NCI-H1105 (cell line): Measurements from ENCODE around the gene DACH1.

Experiments used
- DNase-seq: peaks from one replicate; lab custom pipeline; 2025; lab: John Stamatoyannopoulos, UW

The DACH1 gene

DNA sequence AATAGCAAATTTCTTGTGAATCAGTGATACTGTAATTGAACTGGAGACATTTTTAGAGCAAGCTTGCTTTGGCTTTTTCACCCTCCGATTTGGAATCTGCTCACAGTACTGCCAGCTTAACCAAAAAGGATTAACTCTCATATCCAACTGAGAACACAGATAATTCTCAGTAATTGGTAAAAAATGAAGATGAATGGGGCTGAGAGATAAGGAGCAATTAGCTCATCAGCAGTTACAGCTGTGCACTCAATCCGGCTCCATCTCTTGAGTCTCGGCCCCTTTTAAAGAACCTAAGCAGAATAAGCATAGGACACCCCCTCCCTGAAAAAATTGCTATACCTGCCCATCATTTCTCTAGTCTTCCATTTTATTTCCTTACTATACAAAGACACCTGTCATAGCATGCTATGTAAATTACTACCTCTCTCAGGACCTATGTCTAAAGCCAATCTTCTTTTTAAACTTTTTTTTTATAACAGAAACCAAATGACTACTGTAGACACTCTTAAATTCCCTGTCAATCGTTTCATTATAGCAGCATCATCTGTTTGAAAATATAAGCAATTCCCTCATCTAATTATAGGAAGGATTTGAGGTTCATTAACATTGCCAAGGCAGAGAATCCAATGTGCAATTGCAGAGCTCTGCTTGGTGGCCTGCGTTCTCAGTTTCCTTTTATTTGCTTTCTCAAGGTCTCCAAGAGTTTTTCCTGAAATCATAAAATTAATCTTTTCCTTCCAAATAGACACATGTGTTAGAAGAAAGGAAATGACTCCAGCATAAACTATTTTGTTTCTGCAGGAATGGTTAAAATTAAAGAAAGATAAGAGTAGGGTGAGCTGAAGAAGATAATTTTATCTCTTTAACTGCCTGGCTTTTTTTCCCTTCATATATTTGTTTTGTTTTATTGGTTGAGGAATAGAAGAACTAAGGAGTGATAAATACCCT is 242.1 kb downstream of the DACH1 start:
- no peak for DNase-seq

- DNase-seq, result no peak
Observed at GRCh38 chr13:71621174-71622124, 245.6 kb downstream of the DACH1 start.

- no peak for DNase-seq
Observed at GRCh38 chr13:71619096-71619495, 247.9 kb downstream of the DACH1 start.

DNA sequence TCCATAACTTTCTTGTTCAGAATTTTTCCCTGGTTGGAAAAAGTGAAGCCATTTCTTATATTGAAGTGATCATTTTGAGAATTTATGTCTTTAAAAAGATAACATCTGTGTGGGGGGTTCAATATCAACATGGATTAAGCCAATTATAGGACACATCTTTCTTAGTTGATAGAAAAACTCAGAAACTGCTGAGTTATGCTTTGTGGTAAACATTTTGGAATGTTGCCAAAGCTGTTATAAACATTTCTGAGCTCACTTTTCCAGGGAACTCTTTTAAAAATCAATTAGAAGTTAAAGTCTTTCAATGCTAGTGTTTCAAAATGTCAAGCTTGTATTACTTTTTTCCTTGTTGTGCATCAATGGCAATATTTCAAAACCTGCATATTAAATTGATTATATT is 248.8 kb downstream of the DACH1 start:
- DNase-seq, result no peak

GRCh38 chr13:71617265-71617664 is 249.7 kb downstream of the DACH1 start:
- DNase-seq, result no peak

- DNase-seq, result no peak
Observed at GRCh38 chr13:71613066-71613745, 253.8 kb downstream of the DACH1 start.

DNA sequence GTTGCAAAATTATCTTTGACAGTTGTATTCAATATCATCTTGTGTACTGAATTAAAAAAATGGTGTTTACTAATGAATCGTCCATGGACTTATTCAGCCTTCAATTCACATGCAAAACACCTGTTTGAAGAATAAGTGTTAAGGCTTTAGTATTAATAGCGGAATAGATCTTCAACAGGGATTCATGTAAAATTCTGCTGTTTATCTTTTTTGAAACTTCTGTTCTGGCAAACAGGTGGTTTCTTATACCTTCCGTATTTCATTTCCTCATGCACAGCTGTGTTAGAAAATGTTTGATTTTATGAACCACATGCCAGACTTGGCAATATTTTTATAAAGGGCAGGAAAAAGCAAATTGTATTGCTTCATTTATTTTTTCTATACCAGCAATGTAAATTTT is 255.7 kb downstream of the DACH1 start:
- no peak for DNase-seq

DNA sequence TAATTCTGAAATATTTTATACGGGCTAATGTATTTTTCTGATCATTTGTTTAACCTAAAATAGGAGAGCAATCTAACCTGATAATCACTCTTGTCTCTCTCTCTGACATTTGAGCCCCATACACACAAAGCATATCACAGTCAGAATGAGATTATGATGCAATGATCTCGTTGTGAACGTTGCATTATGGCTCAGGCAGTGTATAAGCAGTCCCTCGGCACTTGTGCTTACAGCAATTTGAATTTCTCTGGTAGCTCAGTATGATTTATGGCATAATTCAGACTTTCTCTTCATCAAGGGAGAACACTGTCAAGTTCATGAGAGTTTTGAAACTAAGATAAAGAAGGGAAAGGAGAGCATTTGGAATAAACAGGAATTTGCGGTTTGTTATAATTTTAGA is 256.1 kb downstream of the DACH1 start:
- DNase-seq, result no peak

GRCh38 chr13:71609271-71609670 is 257.7 kb downstream of the DACH1 start:
- no peak for DNase-seq

DNA sequence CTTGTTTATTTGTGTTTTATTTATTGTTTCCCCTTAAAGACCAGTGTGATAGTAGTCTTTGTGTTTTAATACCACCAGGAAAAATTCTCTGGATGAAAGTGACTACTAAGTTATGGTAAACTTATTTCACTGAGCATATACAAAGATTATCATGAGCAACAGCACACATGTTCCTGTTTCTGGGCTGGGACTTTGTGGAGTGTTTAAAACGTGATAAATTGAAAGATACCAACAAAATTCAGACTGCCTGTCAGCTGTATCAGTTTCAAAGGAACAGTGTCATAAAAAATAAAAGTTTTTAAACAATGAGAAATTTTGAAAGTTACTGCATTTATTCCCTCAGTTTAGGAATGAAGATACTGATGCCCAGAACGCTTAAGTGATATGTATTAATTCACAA is 259.4 kb downstream of the DACH1 start:
- no peak for DNase-seq

DNA sequence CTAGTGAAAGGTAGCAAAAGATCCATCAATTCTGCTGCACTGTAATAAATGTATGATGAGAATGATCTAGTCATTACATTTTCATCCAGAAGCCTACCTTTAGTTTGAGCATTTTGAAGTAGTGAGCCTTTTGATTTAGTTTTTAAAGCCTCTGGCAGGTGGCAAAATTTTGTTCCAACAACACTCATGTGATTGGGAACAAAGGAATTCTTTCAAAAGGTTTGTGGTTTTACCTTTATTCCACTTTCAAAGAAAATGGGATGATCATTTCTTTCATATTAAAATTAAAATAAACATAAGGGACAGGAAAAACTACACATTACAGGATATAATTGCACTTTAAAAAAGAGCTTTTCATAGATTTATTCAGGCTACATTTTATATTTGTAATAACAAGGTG is 260.2 kb downstream of the DACH1 start:
- DNase-seq, result no peak

- DNase-seq, result no peak
Observed at GRCh38 chr13:71605744-71606143, 261.3 kb downstream of the DACH1 start.

DNA sequence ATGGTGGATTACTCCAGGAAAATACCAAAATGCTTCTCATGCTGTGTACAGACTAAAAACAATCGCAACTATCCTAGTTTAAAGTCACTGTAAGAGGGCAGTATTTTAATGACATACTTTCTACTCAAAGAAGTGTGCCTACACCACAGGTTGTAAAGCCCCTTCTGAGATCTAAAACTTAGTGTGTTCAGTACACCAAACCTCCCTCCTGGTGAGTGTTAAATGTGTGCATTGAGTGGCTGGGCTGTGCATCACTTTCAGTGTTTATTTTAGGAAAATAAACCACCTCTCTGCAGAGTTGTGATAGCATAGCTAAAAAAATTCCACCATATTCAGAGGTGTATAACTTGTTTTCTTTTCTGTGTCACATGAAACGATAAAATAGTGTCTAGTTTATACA is 263.7 kb downstream of the DACH1 start:
- no peak for DNase-seq

- peak; percentile 51 for DNase-seq
Observed at GRCh38 chr13:71602344-71602743, 264.7 kb downstream of the DACH1 start.

DNA sequence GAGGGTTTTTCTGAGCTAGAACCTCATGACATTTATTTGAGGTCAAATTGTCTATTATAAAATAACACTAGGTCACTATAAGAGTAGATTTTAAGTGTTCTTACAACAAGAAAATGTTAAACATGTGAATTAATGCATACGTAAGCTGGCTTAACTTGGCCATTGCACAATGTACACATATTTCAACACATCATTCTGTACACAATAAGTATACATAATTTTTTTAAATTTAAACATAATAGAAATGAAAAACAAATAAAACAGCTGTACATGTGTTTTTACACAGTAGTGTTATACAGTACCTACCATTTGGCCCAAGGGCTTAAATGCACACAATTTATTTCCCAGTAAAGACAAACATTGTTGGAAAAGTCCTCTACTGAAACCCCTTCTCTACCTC is 269.9 kb downstream of the DACH1 start:
- DNase-seq, result no peak

DNA sequence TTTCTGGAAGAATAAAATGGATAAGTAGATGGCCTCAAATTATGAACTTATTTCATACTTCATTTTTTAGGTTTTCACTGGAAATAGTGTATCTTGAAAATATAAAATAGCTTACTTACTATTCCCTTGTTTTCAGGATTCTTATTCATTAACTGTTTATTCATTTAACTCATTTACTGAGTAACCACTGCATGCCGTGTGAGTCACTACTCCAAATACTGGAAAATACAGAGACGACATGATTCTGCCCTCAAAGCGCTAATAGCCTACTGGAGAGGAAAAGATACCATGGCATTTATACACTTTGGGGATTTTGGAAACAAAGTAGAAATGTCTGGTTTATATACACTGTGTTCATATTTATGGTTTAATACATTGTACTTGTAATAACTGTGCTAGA is 270.9 kb downstream of the DACH1 start:
- DNase-seq, result no peak

- DNase-seq, result no peak
Observed at GRCh38 chr13:71593566-71593965, 273.4 kb downstream of the DACH1 start.

DNA sequence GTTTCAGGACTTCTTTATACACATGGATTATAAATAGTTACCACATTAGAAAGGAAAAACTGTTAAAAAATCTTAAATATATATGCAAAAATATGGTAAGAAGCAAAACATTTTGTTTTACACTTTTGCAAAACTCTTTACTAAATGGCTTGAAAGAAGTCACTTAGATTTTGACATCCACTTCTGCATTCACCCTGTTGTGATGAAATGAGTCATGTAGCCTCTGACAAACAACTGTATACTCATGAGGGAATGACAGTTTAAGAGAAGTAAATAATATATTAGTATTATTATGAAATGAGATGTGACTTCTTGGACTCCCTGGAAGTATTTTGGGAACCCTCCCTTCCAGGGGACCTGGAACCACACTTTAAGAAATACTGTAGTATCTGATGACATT is 275.6 kb downstream of the DACH1 start:
- no peak for DNase-seq

- no peak for DNase-seq
Observed at GRCh38 chr13:71590654-71591148, 276.3 kb downstream of the DACH1 start.

GRCh38 chr13:71589032-71589431 is 278.0 kb downstream of the DACH1 start:
- no peak for DNase-seq

DNA sequence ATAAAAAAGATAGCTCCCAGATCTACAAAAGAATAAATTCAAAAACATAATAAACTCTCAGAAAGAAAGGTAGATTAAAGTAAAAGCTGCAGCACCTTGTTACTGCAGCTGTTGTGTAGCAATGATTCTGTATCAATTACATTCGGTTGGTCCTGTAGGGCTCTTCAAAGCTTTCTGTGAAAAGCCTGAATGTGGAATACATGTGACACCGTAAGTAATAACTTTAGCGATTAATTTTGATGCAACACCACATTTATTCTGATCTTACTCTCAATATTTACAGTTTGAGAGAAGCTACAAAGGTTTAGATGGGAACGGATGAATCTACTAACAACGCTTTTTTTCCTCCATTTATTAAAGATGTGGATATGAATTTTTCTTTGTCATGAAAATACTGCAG is 279.2 kb downstream of the DACH1 start:
- no peak for DNase-seq

GRCh38 chr13:71587193-71587592 is 279.8 kb downstream of the DACH1 start:
- DNase-seq, result no peak
